Tibial nerve (tissue), 4 donors: ENCODE results near the gene SPTLC2.

ENCODE experiments used
- EP300 ChIP-seq, 2 donors: sonication (generic); formaldehyde crosslinking; IDR thresholded peaks; one replicate each; pipeline ENCODE4 v1.6.1; 2017; ENCODE audit warnings: antibody characterized with exemption in 2 of 2, mild to moderate bottlenecking in 1 of 2
- TF ChIP-seq, protein P1 (sequence below), 5 experiments: fragments of 200-600 bp in 3 of 5; fragments of 450-650 bp in 2 of 5; sonication (generic) in 3 of 5; IDR thresholded peaks; one replicate each; pipeline ENCODE4 v1.5.1; 2016 to 2019; ENCODE audit warnings: antibody characterized with exemption in 5 of 5, mild to moderate bottlenecking in 3 of 5, moderate library complexity in 2 of 5

DNA sequence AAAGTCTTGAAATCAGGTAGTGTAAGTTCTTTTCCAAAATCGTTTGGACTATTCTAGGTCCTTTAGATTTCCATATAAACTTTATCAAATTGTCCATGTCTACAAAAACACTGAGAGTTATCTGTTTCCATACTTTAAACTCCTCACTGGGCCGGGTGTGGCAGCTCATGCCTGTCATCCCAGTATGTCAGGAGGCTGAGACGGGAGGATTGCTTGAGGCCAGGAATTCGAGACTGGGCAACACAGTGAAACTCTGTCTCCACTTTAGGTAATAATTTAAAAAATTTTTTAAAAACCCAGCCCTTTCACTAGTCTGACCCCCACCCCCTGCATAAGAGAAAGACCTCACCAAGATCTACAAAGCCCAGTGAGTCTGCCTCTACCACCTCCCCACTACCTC lies 111.4 kb downstream of the SPTLC2 start:
- TF ChIP-seq, protein P1, sequence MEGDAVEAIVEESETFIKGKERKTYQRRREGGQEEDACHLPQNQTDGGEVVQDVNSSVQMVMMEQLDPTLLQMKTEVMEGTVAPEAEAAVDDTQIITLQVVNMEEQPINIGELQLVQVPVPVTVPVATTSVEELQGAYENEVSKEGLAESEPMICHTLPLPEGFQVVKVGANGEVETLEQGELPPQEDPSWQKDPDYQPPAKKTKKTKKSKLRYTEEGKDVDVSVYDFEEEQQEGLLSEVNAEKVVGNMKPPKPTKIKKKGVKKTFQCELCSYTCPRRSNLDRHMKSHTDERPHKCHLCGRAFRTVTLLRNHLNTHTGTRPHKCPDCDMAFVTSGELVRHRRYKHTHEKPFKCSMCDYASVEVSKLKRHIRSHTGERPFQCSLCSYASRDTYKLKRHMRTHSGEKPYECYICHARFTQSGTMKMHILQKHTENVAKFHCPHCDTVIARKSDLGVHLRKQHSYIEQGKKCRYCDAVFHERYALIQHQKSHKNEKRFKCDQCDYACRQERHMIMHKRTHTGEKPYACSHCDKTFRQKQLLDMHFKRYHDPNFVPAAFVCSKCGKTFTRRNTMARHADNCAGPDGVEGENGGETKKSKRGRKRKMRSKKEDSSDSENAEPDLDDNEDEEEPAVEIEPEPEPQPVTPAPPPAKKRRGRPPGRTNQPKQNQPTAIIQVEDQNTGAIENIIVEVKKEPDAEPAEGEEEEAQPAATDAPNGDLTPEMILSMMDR (IDR thresholded peaks at IDR 0.05), result no peak
- TF ChIP-seq EP300 (IDR thresholded peaks at IDR 0.05), result no peak
